ENCODE data around the gene TNIK.

GRCh38 chr3:171457607-171458061 is 2.6 kb downstream of the TNIK start:
- TF ChIP-seq ZNF274 (IDR thresholded peaks at IDR 0.05; ENCODE audit: low read depth, low read length) (no peak), YY1 (IDR thresholded peaks at IDR 0.05; ENCODE audit: insufficient read depth, insufficient read length) (no peak), SUZ12 (IDR thresholded peaks at IDR 0.05; ENCODE audit: extremely low read depth, insufficient read depth, insufficient read length) (no peak)
